DMS114 treated with DMSO at 0.1 percent for 48 hours (cell line): Measurements from ENCODE around the gene SLC25A11.

ENCODE experiments used
- DNase-seq: peaks from one replicate; lab custom pipeline; 2025; ENCODE audit not compliant: unreplicated experiment; lab: John Stamatoyannopoulos, UW

SLC25A11 gene

DNA sequence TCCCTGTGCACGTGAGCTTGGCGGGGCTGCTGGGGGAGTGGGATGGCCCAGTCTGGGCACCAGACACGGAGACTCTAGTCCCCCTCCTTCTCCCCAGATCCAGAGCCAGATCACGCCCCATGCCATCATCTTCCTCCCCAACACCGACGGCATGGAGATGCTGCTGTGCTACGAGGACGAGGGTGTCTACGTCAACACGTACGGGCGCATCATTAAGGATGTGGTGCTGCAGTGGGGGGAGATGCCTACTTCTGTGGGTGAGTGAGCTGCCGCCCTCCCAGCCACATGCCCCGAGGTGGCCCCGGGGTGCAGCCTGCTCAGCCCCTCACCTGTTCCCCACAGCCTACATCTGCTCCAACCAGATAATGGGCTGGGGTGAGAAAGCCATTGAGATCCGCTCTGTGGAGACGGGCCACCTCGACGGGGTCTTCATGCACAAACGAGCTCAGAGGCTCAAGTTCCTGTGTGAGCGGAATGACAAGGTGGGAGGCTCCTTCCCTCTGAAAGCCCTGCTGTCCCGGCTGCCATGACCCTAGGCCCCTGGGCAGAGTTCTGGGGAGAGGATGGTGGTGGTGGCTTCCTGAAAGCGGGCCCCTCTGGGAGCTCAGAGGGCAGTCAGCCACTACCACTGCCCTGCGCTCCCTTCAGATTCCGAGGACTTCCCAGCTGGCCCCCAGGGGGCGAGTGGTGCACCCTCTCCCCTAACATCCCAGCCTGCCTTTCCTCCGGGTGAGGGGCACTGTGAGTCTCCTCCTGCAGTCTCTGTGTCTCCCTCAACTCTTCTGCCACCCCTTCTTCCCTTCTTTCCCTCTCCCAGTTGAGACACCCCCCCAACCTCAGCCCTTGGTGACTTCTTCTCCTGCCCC, 43.3 kb downstream of the SLC25A11 start:
- DNase-seq: no peak

DNA sequence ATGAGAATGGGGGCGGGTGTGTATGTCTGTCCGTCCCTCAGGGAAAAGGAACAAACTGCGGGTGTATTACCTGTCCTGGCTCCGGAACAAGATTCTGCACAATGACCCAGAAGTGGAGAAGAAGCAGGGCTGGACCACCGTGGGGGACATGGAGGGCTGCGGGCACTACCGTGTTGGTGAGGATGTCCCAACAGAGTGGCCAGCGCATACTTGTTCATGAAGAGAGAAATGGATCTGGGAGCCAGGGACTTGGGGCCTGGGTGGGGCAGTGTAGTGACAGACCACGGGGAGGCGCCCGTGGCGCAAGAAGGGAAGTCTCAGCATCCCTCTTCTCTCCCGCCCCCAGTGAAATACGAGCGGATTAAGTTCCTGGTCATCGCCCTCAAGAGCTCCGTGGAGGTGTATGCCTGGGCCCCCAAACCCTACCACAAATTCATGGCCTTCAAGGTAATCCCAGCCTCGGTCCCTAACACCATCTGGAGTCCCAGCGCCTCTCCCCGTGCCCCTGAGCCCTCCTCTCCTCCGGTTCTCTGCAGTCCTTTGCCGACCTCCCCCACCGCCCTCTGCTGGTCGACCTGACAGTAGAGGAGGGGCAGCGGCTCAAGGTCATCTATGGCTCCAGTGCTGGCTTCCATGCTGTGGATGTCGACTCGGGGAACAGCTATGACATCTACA, 44.1 kb downstream of the SLC25A11 start:
- no peak for DNase-seq

DNA sequence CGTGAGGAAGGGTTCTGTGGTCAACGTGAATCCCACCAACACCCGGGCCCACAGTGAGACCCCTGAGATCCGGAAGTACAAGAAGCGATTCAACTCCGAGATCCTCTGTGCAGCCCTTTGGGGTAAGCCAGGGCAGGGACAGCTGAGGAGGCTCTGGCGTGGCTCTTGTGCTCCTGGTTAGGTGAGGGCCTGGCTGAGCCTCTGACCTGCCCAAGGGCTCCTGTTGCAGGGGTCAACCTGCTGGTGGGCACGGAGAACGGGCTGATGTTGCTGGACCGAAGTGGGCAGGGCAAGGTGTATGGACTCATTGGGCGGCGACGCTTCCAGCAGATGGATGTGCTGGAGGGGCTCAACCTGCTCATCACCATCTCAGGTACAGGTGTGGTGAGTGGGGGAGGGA, 44.7 kb downstream of the SLC25A11 start:
- no peak for DNase-seq

DNA sequence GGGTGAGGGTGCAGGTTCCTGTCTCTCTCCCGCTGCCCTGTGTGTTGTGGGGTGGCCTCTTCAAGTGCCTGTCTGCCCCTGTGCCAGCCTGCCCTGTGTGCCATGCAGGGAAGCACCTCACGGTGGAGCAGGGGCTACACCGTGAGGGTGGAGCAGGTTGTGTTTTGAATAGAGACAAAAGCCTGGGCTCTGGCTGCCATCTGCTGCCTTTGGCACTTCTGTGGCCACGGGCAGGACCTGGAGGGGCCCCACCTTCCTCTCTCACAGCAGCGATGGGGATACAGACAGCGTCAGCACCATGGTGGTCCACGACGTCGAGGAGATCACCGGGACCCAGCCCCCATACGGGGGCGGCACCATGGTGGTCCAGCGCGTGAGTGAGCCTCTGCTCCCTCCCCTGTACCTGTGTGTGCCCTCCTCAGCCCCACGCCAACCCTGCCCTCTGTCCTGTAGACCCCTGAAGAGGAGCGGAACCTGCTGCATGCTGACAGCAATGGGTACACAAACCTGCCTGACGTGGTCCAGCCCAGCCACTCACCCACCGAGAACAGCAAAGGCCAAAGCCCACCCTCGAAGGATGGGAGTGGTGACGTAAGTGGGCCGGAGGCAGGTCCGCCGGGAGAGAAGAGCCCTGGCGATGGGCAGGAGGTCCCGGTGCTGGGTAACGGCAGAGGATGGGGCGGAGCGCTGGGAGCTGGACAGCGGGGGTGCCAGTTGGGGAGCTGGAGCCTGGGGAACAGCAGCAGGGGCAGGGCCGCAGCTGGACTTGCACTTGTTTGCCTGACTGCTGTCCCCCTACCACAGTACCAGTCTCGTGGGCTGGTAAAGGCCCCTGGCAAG, 45.9 kb downstream of the SLC25A11 start:
- no peak for DNase-seq

DNA sequence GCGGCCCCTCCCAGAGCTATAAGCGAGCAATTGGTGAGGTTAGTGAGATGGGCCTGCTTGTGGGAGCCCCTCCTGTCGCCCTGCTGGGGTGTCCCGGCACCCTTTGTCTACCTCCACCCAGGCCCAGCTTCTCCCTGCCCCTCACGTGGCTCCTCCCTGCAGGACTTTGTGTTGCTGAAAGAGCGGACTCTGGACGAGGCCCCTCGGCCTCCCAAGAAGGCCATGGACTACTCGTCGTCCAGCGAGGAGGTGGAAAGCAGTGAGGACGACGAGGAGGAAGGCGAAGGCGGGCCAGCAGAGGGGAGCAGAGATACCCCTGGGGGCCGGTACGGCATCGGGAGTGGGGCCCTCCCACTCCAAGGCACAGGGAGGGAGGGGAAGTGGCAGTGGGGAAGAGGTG, 46.6 kb downstream of the SLC25A11 start:
- DNase-seq: no peak

DNA sequence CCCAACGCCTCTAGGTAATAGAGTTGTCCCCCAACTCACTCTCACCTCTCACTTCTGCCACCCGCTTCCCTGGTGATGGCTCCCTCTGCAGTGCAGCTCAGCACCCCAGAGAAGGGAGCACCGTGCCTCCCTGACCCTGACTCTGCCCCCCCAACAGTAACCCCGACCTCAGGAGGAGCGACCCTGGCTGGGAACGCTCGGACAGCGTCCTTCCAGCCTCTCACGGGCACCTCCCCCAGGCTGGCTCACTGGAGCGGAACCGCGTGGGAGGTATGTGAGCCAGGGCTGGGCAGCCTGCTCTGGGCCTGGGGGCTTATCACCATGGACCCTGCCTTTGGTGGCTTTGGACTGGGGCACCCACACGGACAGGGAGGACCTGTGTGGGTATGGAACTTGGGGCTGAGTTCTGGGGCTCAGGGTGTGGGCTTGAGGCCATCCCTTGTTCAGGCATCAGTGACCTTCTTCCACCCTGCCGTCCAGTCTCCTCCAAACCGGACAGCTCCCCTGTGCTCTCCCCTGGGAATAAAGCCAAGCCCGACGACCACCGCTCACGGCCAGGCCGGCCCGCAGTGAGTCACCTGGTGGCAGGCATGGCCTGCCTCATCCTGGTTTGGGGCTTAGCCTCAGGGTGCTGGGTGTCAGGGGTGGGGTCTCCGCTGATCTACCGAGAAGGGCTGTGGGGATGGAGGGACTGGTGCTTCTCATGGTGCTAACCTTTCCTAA, 47.2 kb downstream of the SLC25A11 start:
- no peak for DNase-seq

DNA sequence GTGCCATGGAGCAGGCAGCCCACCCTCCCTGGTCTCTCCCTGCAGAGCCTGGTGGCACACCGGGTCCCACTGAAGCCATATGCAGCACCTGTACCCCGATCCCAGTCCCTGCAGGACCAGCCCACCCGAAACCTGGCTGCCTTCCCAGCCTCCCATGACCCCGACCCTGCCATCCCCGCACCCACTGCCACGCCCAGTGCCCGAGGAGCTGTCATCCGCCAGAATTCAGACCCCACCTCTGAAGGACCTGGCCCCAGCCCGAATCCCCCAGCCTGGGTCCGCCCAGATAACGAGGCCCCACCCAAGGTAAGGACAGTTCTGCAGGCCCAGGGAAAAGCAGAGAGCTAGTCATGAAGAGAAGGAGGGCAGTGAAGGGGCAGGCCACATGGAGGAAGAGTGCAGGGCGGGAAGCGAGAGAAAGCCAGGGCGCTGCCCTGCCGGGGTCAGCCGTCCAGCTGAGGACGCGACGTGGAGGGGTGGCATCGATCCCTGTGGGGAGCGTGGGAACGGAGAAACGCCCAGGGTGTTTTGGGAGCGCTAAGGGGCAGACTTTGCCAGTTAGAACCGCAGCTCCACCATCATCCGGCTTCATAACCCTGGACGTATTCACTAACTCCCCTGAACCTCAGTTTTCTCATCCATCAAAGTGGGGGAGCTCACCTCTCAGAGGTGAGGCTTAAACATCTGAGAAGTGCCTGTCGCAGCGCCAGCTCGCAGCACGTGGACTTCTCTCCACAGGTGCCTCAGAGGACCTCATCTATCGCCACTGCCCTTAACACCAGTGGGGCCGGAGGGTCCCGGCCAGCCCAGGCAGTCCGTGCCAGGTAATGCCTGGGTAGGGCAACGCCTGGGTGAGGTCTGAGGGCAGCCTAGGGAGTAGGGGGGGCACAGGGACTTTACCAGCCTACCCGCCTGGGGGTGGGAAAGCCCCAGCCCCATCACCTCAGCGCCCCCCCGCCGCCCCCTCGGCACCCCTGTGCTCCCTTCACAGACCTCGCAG, 48.1 kb downstream of the SLC25A11 start:
- no peak for DNase-seq

DNA sequence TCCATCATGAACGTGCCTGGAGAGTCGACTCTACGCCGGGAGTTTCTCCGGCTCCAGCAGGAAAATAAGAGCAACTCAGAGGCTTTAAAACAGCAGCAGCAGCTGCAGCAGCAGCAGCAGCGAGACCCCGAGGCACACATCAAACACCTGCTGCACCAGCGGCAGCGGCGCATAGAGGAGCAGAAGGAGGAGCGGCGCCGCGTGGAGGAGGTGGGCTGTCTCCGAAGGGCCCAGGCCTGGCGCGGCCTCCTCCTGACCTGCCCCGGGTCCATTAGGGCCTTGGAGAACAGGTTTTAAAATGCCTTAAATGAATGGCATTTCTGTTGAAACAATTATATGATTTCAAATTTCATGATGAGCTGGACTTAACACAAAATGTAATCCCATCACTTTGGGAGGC, 52.3 kb downstream of the SLC25A11 start:
- DNase-seq: no peak
